ENCODE measurements around the gene PMP22.
"Not testable (repeated sequence)": the region's sequence is repeated elsewhere in the genome, so short reads cannot be mapped to it uniquely, and the experiment has no call there.

GRCh38 chr17:15203062-15203461 lies 62.1 kb downstream of the PMP22 start:
- TF ChIP-seq CTCF (IDR thresholded peaks at IDR 0.05 in 4 of 5, conservative IDR thresholded peaks at IDR 0.05 in 1 of 5); POLR2A (IDR thresholded peaks at IDR 0.05): not testable (repeated sequence)

Measured in gastrocnemius medialis (tissue), 4 donors.